Neural crest cell (in vitro differentiated cells): ENCODE data around the gene CABP4. TPM values are rescaled to one million over a fixed set of nuclear protein-coding genes. Genes with fewer than 3 reads are reported as not detected.

Experiments used
- DNase-seq: peaks from one replicate; pipeline ENCODE4 v3.0.0; 2021; ENCODE audit warnings: low read depth, mixed read lengths, low spot score
- H3K27ac Mint-ChIP-seq: one replicate; pipeline ENCODE4 v1.8.0; 2021; ENCODE audit warnings: mild to moderate bottlenecking, mixed read lengths; ENCODE audit not compliant: unreplicated experiment
- H3K27me3 Mint-ChIP-seq: 2 replicates; pipeline ENCODE4 v1.8.0; 2021; ENCODE audit warnings: low read depth, mild to moderate bottlenecking, mixed read lengths
- H3K36me3 Mint-ChIP-seq: 2 replicates; pipeline ENCODE4 v1.8.0; 2021; ENCODE audit warnings: low read depth, mild to moderate bottlenecking, mixed read lengths
- H3K4me1 Mint-ChIP-seq: 2 replicates; pipeline ENCODE4 v1.8.0; 2021; ENCODE audit warnings: mixed read lengths
- H3K4me3 Mint-ChIP-seq: one replicate; pipeline ENCODE4 v1.8.0; 2021; ENCODE audit warnings: mild to moderate bottlenecking, mixed read lengths
- H3K9me3 Mint-ChIP-seq: 2 replicates; pipeline ENCODE4 v1.8.0; 2021; ENCODE audit warnings: mixed read lengths
- CTCF ChIP-seq: fragments of 200-600 bp; sonication (generic); conservative IDR thresholded peaks from 2 replicates; pipeline ENCODE4 v1.5.0; 2021; ENCODE audit warnings: antibody characterized with exemption, mild to moderate bottlenecking
- total RNA-seq: library from RNA; stranded (reverse); gene quantifications from 2 replicates; pipeline ENCODE4 v1.2.1, GENCODE V29; 2021

Gene CABP4
- total RNA-seq, 1 donor from 2014 or later, result not detected

- no peak for TF ChIP-seq CTCF
- Mint-ChIP-seq H3K4me1 (peaks cover 16% of the 10 kb centered on the region), H3K9me3 (no peaks in the 10 kb centered on the region), H3K36me3 (no peaks in the 10 kb centered on the region), H3K4me3 (no peak overlapping the region), H3K27ac (no peak overlapping the region), H3K27me3 (peaks cover 39% of the 10 kb centered on the region)
- no peak for DNase-seq
Measured at GRCh38 chr11:67417425-67417824, 37.7 kb upstream of the CABP4 start.

- Mint-ChIP-seq H3K9me3 (no peaks in the 10 kb centered on the region), H3K4me1 (peaks cover 18% of the 10 kb centered on the region), H3K27ac (no peak overlapping the region), H3K27me3 (peaks cover 37% of the 10 kb centered on the region), H3K4me3 (no peak overlapping the region), H3K36me3 (no peaks in the 10 kb centered on the region)
- TF ChIP-seq CTCF, result no peak
- no peak for DNase-seq
Measured at GRCh38 chr11:67418476-67419281, 36.5 kb upstream of the CABP4 start.

GRCh38 chr11:67419325-67420049 lies 35.7 kb upstream of the CABP4 start:
- no peak for TF ChIP-seq CTCF
- Mint-ChIP-seq H3K36me3 (no peaks in the 10 kb centered on the region), H3K27me3 (peaks cover 30% of the 10 kb centered on the region), H3K4me1 (peaks cover 18% of the 10 kb centered on the region), H3K4me3 (peak overlapping the region; percentile 41), H3K9me3 (no peaks in the 10 kb centered on the region), H3K27ac (no peak overlapping the region)
- no peak for DNase-seq

- Mint-ChIP-seq H3K4me1 (peaks cover 18% of the 10 kb centered on the region), H3K27ac (no peak overlapping the region), H3K9me3 (no peaks in the 10 kb centered on the region), H3K36me3 (no peaks in the 10 kb centered on the region), H3K4me3 (peak overlapping the region; percentile 41), H3K27me3 (peaks cover 23% of the 10 kb centered on the region)
- DNase-seq, result no peak
- no peak for TF ChIP-seq CTCF
Measured at GRCh38 chr11:67420147-67420645, 35.0 kb upstream of the CABP4 start.

- DNase-seq, result peak; percentile 94
- no peak for TF ChIP-seq CTCF
- Mint-ChIP-seq H3K4me3 (peak overlapping the region; percentile 72), H3K27me3 (peaks cover 22% of the 10 kb centered on the region), H3K9me3 (no peaks in the 10 kb centered on the region), H3K27ac (no peak overlapping the region), H3K36me3 (no peaks in the 10 kb centered on the region), H3K4me1 (peaks cover 18% of the 10 kb centered on the region)
Measured at GRCh38 chr11:67420646-67421429, 34.3 kb upstream of the CABP4 start.
